Raji (cell line): Measurements from ENCODE around the gene OR6C1.

Experiments
- POLR2A ChIP-seq: IDR thresholded peaks from 2 replicates; pipeline ENCODE4 v1.6.1; 2011; ENCODE audit warnings: low read depth, low read length, control low read depth; ENCODE audit not compliant: insufficient read depth

The OR6C1 gene

DNA sequence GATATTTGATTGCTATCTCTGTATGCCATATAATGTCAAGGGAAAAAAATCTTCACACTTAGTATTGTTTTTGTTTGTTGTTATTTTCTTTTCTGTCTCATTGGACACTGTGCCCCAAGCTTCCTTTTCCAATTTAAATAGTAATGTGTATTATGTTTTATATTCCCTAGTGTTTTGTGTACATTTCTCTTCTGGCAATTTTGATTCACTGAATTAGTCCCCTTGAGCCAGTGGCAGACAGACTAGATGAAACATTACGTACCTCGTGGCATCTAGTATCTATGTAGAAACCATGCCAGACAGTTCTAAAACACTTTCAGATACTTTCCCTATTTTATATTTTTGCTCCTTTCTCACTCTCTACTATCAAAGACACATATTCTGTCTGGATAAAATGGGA lies at the start of gene OR6C1:
Gene OR6C1 (plus strand): TSS at position 301 of the 400 bp plus-strand sequence. CDS start 6,257 bp downstream, outside the sequence.
- no peak for TF ChIP-seq POLR2A

DNA sequence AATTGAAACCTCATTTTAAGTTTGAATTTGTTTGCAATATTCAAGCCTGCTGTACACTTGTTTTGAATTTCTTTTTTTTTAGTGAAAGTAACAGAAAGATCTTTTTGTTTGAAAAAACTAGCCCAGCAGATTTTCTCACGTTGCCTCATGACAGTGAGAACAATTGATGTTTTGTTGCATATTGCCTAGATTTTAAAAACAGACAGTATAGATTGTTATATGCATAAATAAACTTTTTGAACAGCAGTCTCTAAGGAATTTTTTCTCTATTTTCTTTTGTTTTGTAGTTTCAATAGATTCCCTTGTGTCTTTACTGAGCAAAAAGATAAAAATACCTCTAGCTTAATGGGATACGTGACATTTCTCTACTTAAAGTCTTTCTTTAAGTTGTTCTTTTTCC lies 33.2 kb upstream of the OR6C1 start:
- no peak for TF ChIP-seq POLR2A

DNA sequence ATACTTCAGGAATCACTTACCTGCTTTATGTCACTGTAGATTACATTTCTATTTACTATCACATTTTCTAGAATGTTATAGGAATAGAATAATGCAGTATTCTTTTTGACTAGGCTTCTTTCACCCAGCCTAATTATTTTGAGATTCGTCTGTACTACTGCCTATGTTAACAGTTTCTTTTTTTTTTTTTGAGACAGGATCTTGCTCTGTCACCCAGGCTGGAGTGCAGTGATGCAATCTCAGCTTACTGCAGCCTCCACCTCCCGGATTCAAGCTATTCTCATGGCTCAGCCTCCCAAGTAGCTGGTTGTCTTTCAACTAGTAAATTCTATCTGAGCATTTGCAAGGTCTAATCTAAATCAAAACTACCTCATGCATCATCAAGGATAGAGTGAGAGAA lies 24.1 kb upstream of the OR6C1 start:
- TF ChIP-seq POLR2A = no peak

DNA sequence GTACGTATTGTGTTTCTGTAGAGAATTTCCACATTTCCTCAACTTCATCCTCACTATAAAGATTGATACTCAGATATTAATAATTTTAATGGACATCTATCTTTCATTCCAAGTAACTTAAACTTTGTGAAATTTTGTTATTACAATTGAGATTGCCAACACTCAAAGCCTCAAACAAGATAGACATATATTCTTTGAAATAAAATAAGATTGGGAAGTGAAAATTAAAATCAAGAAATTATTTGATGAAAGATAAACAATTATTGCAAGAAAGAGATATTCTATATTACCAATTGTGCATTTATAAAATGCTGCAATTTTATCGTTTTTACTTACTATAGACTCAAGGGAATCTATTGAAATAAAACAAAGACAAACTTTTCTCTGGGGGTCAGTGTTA lies 17.7 kb upstream of the OR6C1 start, which contains the start of gene OR6C6:
Gene OR6C6 (minus strand): TSS at position 101 of the 400 bp plus-strand sequence. CDS start 1,337 bp downstream, outside the sequence.
- TF ChIP-seq POLR2A = no peak

DNA sequence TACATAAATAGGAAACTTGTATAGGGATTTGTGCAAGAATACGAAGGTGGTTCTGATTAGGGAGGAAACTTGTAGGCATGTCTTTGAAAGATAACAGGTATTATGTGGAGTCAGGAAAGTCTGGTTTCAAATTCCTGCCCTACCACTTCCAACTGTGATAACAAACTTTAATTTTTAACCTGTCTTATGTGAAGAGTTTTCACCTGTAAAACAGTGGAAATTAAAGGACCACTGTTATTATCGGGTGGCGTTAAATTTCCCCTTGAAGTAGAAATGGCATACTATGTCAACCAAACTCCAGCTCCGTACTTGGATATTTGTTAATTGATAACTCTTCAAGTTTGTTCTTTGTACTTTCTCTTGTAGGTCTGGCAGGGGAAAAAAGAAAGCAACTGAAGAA lies 6.1 kb downstream of the OR6C1 start:
- no peak for TF ChIP-seq POLR2A

DNA sequence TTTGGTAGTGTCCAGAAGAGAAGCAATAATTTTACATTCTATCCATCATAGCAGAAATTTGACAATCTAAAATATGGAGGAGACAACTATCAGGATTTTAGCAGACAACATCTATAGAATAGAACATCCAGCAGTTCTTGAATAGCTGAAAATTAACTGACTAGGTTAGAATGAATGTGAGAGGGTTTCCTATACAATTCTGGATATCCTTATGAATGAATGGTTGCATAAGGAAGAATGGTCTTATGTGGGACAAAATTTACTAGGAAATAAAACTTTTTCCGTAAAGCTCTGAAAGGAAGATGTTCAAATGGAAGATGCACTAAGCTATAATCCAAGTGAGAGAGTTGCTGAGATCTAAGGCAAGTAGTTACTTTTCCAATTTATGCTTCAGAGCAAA lies 16.3 kb downstream of the OR6C1 start, which contains the start of gene OR6C3:
Gene OR6C3 (plus strand): TSS at position 301 of the 400 bp plus-strand sequence. CDS start 955 bp downstream, outside the sequence.
- TF ChIP-seq POLR2A = no peak

DNA sequence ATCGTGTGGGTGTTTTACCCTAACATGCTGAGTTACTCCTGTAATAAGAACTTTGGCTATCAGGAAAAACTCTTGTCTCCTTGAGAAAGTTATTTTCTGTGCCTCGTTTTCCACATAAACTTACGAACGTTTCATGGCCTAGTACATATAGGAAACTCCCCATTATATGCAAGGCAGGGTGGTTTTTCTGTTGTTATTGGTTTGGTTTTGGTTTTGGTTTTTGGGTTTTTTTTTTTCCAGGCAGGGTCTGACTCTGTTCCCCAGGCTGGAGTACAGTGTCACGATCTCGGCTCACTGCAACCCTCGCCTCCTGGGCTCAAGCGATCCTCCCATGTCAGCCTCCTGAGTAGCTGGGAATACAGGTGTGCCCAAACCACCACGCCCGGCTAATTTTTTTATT lies 21.9 kb downstream of the OR6C1 start:
- TF ChIP-seq POLR2A = no peak

DNA sequence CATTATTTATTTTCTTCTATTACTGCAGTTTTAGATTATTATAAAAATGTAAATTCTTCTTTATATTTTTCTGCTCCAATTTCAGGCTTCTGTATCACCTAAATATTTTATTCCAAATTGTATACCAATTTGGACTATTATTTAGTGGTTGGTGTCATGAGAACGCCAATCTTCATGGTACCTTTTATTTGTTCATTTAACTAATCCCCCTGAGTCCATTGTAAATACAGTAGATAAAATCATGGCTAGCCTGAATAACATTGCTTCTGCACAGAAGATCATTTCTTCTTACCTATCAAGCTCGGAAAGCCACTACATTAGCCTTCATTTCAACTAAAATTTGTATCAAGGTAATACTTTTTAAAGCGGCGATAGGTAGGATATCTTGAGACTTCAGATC lies 48.5 kb downstream of the OR6C1 start, which contains the start of gene OR6C75:
Gene OR6C75 (plus strand): TSS at position 301 of the 400 bp plus-strand sequence. CDS start 2,136 bp downstream, outside the sequence.
- TF ChIP-seq POLR2A = no peak

DNA sequence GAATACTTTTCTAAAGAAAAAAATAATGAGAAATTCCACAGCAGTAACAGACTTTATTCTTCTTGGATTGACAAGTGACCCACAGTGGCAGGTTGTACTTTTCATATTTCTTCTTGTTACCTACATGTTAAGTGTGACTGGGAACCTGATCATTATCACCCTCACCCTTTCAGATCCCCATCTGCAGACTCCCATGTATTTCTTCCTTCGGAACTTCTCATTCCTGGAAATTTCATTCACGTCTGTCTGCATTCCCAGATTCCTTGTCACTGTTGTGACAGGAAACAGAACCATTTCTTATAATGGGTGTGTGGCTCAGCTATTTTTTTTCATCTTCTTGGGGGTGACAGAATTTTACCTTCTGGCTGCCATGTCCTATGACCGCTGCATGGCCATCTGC lies 50.9 kb downstream of the OR6C1 start:
- TF ChIP-seq POLR2A = no peak
